Measurements from ENCODE around the gene TACO1.

The TACO1 gene

GRCh38 chr17:63558441-63558840 is 42.3 kb upstream of the TACO1 start:
- TF ChIP-seq EZH2phosphoT487 (IDR thresholded peaks at IDR 0.05; ENCODE audit: low read depth) (no peak), CTCF (IDR thresholded peaks at IDR 0.05; ENCODE audit: low read depth, low read length) (no peak)
- Histone ChIP-seq H3K27ac (ENCODE audit: low read length) (no peak overlapping the region), H3K79me2 (ENCODE audit: low read length) (peaks cover 93% of the 10 kb centered on the region), H4K20me1 (ENCODE audit: insufficient read depth, low read length) (peaks cover 65% of the 10 kb centered on the region), H3K9me3 (ENCODE audit: insufficient read depth, low read length) (no peaks in the 10 kb centered on the region), H3K9ac (ENCODE audit: low read length) (no peak overlapping the region), H3K4me3 (ENCODE audit: low read length) (no peak overlapping the region), H2AFZ (ENCODE audit: low read depth, low read length) (no peak overlapping the region), H3K4me1 (ENCODE audit: low read length) (no peaks in the 10 kb centered on the region), H3K27me3 (ENCODE audit: low read depth, low read length) (no peaks in the 10 kb centered on the region), H3K4me2 (ENCODE audit: low read length) (no peak overlapping the region), H3K36me3 (replicated peaks; ENCODE audit: low read depth, low read length) (peaks cover 13% of the 10 kb centered on the region)

- Histone ChIP-seq H3K4me3 (ENCODE audit: low read length) (no peak overlapping the region), H3K27me3 (ENCODE audit: low read depth, low read length) (no peaks in the 10 kb centered on the region), H3K79me2 (ENCODE audit: low read length) (peaks cover 84% of the 10 kb centered on the region), H3K4me2 (ENCODE audit: low read length) (no peak overlapping the region), H3K9ac (ENCODE audit: low read length) (no peak overlapping the region), H3K36me3 (replicated peaks; ENCODE audit: low read depth, low read length) (peaks cover 6% of the 10 kb centered on the region), H3K4me1 (ENCODE audit: low read length) (no peaks in the 10 kb centered on the region), H3K27ac (ENCODE audit: low read length) (no peak overlapping the region), H2AFZ (ENCODE audit: low read depth, low read length) (no peak overlapping the region), H3K9me3 (ENCODE audit: insufficient read depth, low read length) (no peaks in the 10 kb centered on the region), H4K20me1 (ENCODE audit: insufficient read depth, low read length) (peaks cover 53% of the 10 kb centered on the region)
- TF ChIP-seq EZH2phosphoT487 (IDR thresholded peaks at IDR 0.05; ENCODE audit: low read depth), result no peak
Observed at GRCh38 chr17:63561819-63562218, 38.9 kb upstream of the TACO1 start.

GRCh38 chr17:63563339-63563738 is 37.4 kb upstream of the TACO1 start:
- no peaks in the 10 kb centered on the region for H3K4me1 ChIP-seq (ENCODE audit: low read length)
- H3K79me2 ChIP-seq (ENCODE audit: low read length), result peaks cover 80% of the 10 kb centered on the region
- no peaks in the 10 kb centered on the region for H3K36me3 ChIP-seq (replicated peaks; ENCODE audit: low read depth, low read length)
- no peak overlapping the region for H2AFZ ChIP-seq (ENCODE audit: low read depth, low read length)
- no peak overlapping the region for H3K4me2 ChIP-seq (ENCODE audit: low read length)
- no peak overlapping the region for H3K4me3 ChIP-seq (ENCODE audit: low read length)
- no peaks in the 10 kb centered on the region for H3K27me3 ChIP-seq (ENCODE audit: low read depth, low read length)
- TF ChIP-seq EZH2phosphoT487 (IDR thresholded peaks at IDR 0.05; ENCODE audit: low read depth) (no peak), CTCF (IDR thresholded peaks at IDR 0.05; ENCODE audit: low read depth, low read length) (no peak)
- peaks cover 48% of the 10 kb centered on the region for H4K20me1 ChIP-seq (ENCODE audit: insufficient read depth, low read length)
- no peak overlapping the region for H3K9ac ChIP-seq (ENCODE audit: low read length)
- no peak overlapping the region for H3K27ac ChIP-seq (ENCODE audit: low read length)
- no peaks in the 10 kb centered on the region for H3K9me3 ChIP-seq (ENCODE audit: insufficient read depth, low read length)

- Histone ChIP-seq H3K36me3 (replicated peaks; ENCODE audit: low read depth, low read length) (no peaks in the 10 kb centered on the region), H3K4me1 (ENCODE audit: low read length) (no peaks in the 10 kb centered on the region), H3K9ac (ENCODE audit: low read length) (no peak overlapping the region), H3K27ac (ENCODE audit: low read length) (no peak overlapping the region), H2AFZ (ENCODE audit: low read depth, low read length) (no peak overlapping the region), H4K20me1 (ENCODE audit: insufficient read depth, low read length) (peaks cover 55% of the 10 kb centered on the region), H3K4me3 (ENCODE audit: low read length) (no peak overlapping the region), H3K4me2 (ENCODE audit: low read length) (no peak overlapping the region), H3K79me2 (ENCODE audit: low read length) (peaks cover 83% of the 10 kb centered on the region), H3K27me3 (ENCODE audit: low read depth, low read length) (no peaks in the 10 kb centered on the region), H3K9me3 (ENCODE audit: insufficient read depth, low read length) (no peaks in the 10 kb centered on the region)
- TF ChIP-seq EZH2phosphoT487 (IDR thresholded peaks at IDR 0.05; ENCODE audit: low read depth) (no peak), CTCF (IDR thresholded peaks at IDR 0.05; ENCODE audit: low read depth, low read length) (no peak)
Observed at GRCh38 chr17:63564562-63564961, 36.1 kb upstream of the TACO1 start.

GRCh38 chr17:63567229-63567628 is 33.5 kb upstream of the TACO1 start:
- H3K27me3 ChIP-seq (ENCODE audit: low read depth, low read length), result no peaks in the 10 kb centered on the region
- H3K9me3 ChIP-seq (ENCODE audit: insufficient read depth, low read length), result no peaks in the 10 kb centered on the region
- peaks cover 57% of the 10 kb centered on the region for H4K20me1 ChIP-seq (ENCODE audit: insufficient read depth, low read length)
- H3K9ac ChIP-seq (ENCODE audit: low read length), result no peak overlapping the region
- no peaks in the 10 kb centered on the region for H3K36me3 ChIP-seq (replicated peaks; ENCODE audit: low read depth, low read length)
- H2AFZ ChIP-seq (ENCODE audit: low read depth, low read length), result no peak overlapping the region
- H3K79me2 ChIP-seq (ENCODE audit: low read length), result peaks cover 76% of the 10 kb centered on the region
- no peak overlapping the region for H3K27ac ChIP-seq (ENCODE audit: low read length)
- no peak overlapping the region for H3K4me2 ChIP-seq (ENCODE audit: low read length)
- no peak for TF ChIP-seq EZH2phosphoT487 (IDR thresholded peaks at IDR 0.05; ENCODE audit: low read depth)
- TF ChIP-seq CTCF (IDR thresholded peaks at IDR 0.05; ENCODE audit: low read depth, low read length), result no peak
- no peaks in the 10 kb centered on the region for H3K4me1 ChIP-seq (ENCODE audit: low read length)
- H3K4me3 ChIP-seq (ENCODE audit: low read length), result no peak overlapping the region
